Gastroesophageal sphincter (tissue), 4 donors: ENCODE results near the gene TSC22D2. TPM values are rescaled to one million over a fixed set of nuclear protein-coding genes. Genes with fewer than 3 reads are reported as not detected.

Source experiments
- ATAC-seq: fragments of 150-250 bp; one replicate; pipeline ENCODE4 v1.9.1; 2016; ENCODE audit warnings: mild to moderate bottlenecking, moderate library complexity
- H3K27ac ChIP-seq, 4 donors: fragments of 200-600 bp; sonication (generic) in 3 of 4; 1 replicate in 3 of 4; 2 replicates in 1 of 4; pipeline ENCODE4 v1.5.1; 2016 to 2019
- H3K27me3 ChIP-seq: fragments of 200-600 bp; sonication (generic); one replicate; pipeline ENCODE4 v1.5.1; 2019
- H3K36me3 ChIP-seq, 2 donors: fragments of 200-600 bp; sonication (generic); one replicate each; pipeline ENCODE4 v1.5.1; 2019; ENCODE audit warnings: control low read depth in 1 of 2
- H3K4me1 ChIP-seq, 3 donors: fragments of 200-600 bp; sonication (generic); 1 replicate in 2 of 3; 2 replicates in 1 of 3; pipeline ENCODE4 v1.5.1; 2016 to 2019; ENCODE audit warnings: control low read depth in 2 of 3
- H3K4me3 ChIP-seq, 2 donors: fragments of 200-600 bp; sonication (generic); one replicate each; pipeline ENCODE4 v1.5.1; 2019; ENCODE audit warnings: mild to moderate bottlenecking in 1 of 2, moderate library complexity in 1 of 2
- H3K9me3 ChIP-seq, 3 donors: fragments of 200-600 bp; sonication (generic); one replicate each; pipeline ENCODE4 v1.5.1; 2017 to 2019; ENCODE audit warnings: control low read depth in 2 of 3
- CTCF ChIP-seq, 4 experiments: fragments of 200-600 bp in 2 of 4; fragments of 450-650 bp in 2 of 4; sonication (generic) in 1 of 4; IDR thresholded peaks; one replicate each; pipeline ENCODE4 v1.5.1; 2017 to 2019; ENCODE audit warnings: antibody characterized with exemption in 4 of 4, mild to moderate bottlenecking in 2 of 4, moderate library complexity in 2 of 4
- EP300 ChIP-seq: sonication (generic); formaldehyde crosslinking; IDR thresholded peaks from one replicate; pipeline ENCODE4 v1.6.1; 2017; ENCODE audit warnings: antibody characterized with exemption, mild to moderate bottlenecking
- POLR2A ChIP-seq, 2 donors: fragments of 450-650 bp; IDR thresholded peaks; one replicate each; pipeline ENCODE4 v1.6.1; 2017; ENCODE audit warnings: antibody characterized with exemption in 2 of 2, mild to moderate bottlenecking in 2 of 2, moderate library complexity in 1 of 2
- POLR2AphosphoS5 ChIP-seq: sonication (generic); formaldehyde crosslinking; IDR thresholded peaks from one replicate; pipeline ENCODE4 v1.6.1; 2017; ENCODE audit warnings: antibody characterized with exemption
- WGBS, 2 donors: methylation state at CpG; one replicate each; pipeline ENCODE4 v1.1.5; 2018; ENCODE audit warnings: low coverage in 1 of 2; 5-methylcytosine and 5-hydroxymethylcytosine counted together
- total RNA-seq, 4 donors: library from RNA; depleted of rRNA; stranded (reverse); fragments of >200 nt; gene quantifications; one replicate each; pipeline ENCODE4 v1.1.0, GENCODE V29; 2016

The TSC22D2 gene
- total RNA-seq, 4 donors from 2014 or later, result 15.4 to 30.0 (median 26.0) TPM

- H3K4me3 ChIP-seq, result no peak overlapping the region
- peaks cover 4 to 64% (median 11%) of the 10 kb centered on the region in 3 donors for H3K4me1 ChIP-seq
- no peaks in the 10 kb centered on the region for H3K27me3 ChIP-seq
- no peaks in the 10 kb centered on the region for H3K9me3 ChIP-seq
- WGBS, 2 donors, result 45 to 54% methylated on average over 5 of the region's 5 CpGs
- no peak for ATAC-seq
- H3K27ac ChIP-seq, result no peak overlapping the region
- H3K36me3 ChIP-seq, result no peaks in the 10 kb centered on the region
- TF ChIP-seq POLR2AphosphoS5 (no peak), EP300 (no peak), POLR2A (IDR thresholded peaks at IDR 0.05) (no peak), CTCF (IDR thresholded peaks at IDR 0.05) (no peak)
Observed at GRCh38 chr3:150436161-150436560, 28.1 kb downstream of the TSC22D2 start.

GRCh38 chr3:150439657-150440056 lies 31.6 kb downstream of the TSC22D2 start:
- TF ChIP-seq POLR2AphosphoS5 (peak; percentile 27), CTCF (IDR thresholded peaks at IDR 0.05) (no peak)
- WGBS, 2 donors, result 4 to 31% methylated on average over 3 of the region's 3 CpGs
- no peak overlapping the region for H3K27ac ChIP-seq

GRCh38 chr3:150443331-150443741 lies 35.2 kb downstream of the TSC22D2 start:
- no peak overlapping the region for H3K4me3 ChIP-seq
- no peak for ATAC-seq
- no peaks in the 10 kb centered on the region for H3K9me3 ChIP-seq
- no peak overlapping the region for H3K27ac ChIP-seq
- WGBS, 2 donors, result 56 to 69% methylated on average over 2 of the region's 2 CpGs
- TF ChIP-seq CTCF (IDR thresholded peaks at IDR 0.05), result no peak
- TF ChIP-seq EP300, result no peak
- TF ChIP-seq POLR2A (IDR thresholded peaks at IDR 0.05), result no peak
- TF ChIP-seq POLR2AphosphoS5, result no peak
- no peaks in the 10 kb centered on the region for H3K36me3 ChIP-seq
- H3K4me1 ChIP-seq, result peaks cover 12 to 71% (median 16%) of the 10 kb centered on the region in 3 donors
- no peaks in the 10 kb centered on the region for H3K27me3 ChIP-seq

More at GRCh38 chr3:150439657-150440056, 31.6 kb downstream of the TSC22D2 start:
- H3K4me1 ChIP-seq, result peaks cover 4 to 70% (median 11%) of the 10 kb centered on the region in 3 donors
- no peak for ATAC-seq
- no peak overlapping the region for H3K4me3 ChIP-seq
- H3K36me3 ChIP-seq, result no peaks in the 10 kb centered on the region
- no peaks in the 10 kb centered on the region for H3K9me3 ChIP-seq
- H3K27me3 ChIP-seq, result no peaks in the 10 kb centered on the region

GRCh38 chr3:150444371-150444770 lies 36.3 kb downstream of the TSC22D2 start:
- no peak overlapping the region for H3K27ac ChIP-seq
- H3K9me3 ChIP-seq, result no peaks in the 10 kb centered on the region
- TF ChIP-seq POLR2AphosphoS5, result no peak
- no peak for ATAC-seq
- WGBS, 2 donors, result 53 to 75% methylated on average over 2 of the region's 2 CpGs
- H3K27me3 ChIP-seq, result no peaks in the 10 kb centered on the region
- no peak overlapping the region for H3K4me3 ChIP-seq
- no peaks in the 10 kb centered on the region for H3K36me3 ChIP-seq
- H3K4me1 ChIP-seq, result peaks cover 15 to 71% (median 17%) of the 10 kb centered on the region in 3 donors

- 12 to 21% methylated on average over 2 of the region's 2 CpGs for WGBS, 2 donors
- Histone ChIP-seq H3K27ac (peak overlapping the region in 3 of 4 donors; percentile 9 to 44 (median 39)), H3K4me3 (no peak overlapping the region), H3K9me3 (no peaks in the 10 kb centered on the region), H3K36me3 (no peaks in the 10 kb centered on the region), H3K4me1 (peaks cover 23 to 74% (median 24%) of the 10 kb centered on the region in 3 donors), H3K27me3 (no peaks in the 10 kb centered on the region)
- ATAC-seq, result no peak
- TF ChIP-seq CTCF (IDR thresholded peaks at IDR 0.05), result no peak
- TF ChIP-seq EP300, result no peak
- TF ChIP-seq POLR2A (IDR thresholded peaks at IDR 0.05), result no peak
- TF ChIP-seq POLR2AphosphoS5, result no peak
Observed at GRCh38 chr3:150446470-150446977, 38.4 kb downstream of the TSC22D2 start.
